Fibroblast of skin of right quadriceps (primary cell): ENCODE measurements around the gene DNAH10.

ENCODE experiments used
- DNase-seq: peaks from one replicate; pipeline ENCODE4 v3.0.0-alpha.2; 2013

Gene DNAH10

DNA sequence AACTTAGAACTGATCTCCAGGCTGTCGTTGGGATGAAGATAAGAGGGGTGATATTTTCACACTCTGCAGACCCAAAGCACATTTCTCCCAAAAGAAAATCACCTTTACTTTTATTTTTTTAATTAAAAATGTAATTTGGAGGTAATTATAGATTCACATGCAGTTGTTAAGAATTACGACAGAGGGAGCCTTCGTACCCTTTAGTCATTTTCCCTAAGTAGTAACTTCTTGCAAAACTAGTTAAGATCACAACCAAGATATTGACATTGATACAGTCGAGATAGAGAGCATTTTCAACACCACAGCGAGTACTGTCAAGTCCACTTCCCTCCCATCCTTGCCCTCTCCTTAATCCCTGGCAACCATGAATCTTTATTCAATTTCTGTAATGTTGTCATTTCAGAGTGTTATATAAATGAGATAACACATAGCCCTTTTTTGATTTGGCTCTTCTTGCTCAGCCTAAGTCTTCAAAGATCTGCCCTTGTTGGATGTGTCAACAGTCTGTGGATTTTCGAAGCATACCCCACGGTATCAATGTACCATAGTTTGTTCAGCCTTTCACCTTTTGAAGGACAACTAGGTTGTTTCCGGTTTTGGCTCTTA is 39.6 kb downstream of the DNAH10 start:
- peak; percentile 32 for DNase-seq

DNA sequence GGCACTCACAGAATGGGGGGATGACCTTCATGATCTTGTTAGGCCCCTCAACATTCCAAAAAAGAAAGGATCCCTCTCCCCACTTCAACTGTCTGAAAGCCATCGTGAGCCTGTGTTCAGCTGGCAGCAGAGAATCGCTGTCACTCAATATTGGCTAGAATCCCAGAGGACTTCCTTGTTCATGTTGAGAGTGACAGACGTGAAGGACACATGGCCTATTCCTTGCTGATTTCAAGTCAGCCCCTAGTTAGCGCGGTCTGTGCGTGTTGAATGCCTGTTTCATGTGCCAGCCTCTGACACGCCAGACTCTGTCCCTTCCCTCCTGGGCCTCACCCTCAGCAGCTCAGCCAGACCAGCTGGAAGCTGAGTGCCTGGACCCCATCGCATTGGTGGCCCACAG is 43.1 kb downstream of the DNAH10 start:
- no peak for DNase-seq

DNA sequence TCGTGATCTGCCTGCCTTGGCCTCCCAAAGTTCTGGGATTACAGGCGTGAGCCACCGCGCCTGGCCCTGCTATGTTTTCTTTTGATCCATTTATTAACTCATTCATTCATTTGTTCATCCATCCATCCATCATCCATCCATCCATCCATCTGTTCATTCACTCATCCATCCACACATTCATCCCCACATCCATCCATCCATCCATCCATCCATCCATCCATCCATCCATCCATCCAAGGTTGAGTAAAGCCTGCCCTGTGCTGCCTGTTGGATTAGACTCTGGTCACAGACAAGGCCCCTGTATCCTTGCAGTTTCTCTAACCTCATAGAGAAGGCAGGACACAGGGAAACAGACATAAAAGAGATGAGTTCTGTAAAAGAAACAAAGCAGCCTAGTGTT is 44.9 kb downstream of the DNAH10 start:
- no peak for DNase-seq

DNA sequence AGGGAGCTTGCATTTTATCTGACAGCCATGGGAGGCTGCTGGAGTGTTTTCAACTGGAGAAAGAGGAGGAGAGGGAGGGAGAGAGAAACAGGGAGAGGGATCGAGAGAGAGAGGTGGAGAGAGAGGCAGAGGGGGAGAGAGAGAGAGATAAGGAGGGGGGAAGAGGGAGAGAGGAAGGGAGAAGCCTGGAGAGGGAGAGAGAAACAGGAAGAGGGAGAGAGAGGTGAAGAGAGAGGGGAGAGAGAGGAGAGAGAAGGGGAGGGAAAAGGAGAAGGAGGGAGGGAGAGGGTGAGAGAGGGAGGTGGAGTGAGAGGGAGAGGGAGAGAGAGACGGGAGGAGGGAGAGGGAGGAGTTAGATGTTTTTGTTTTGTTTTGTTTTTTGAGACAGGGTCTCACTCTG is 45.6 kb downstream of the DNAH10 start:
- peak; percentile 15 for DNase-seq

DNA sequence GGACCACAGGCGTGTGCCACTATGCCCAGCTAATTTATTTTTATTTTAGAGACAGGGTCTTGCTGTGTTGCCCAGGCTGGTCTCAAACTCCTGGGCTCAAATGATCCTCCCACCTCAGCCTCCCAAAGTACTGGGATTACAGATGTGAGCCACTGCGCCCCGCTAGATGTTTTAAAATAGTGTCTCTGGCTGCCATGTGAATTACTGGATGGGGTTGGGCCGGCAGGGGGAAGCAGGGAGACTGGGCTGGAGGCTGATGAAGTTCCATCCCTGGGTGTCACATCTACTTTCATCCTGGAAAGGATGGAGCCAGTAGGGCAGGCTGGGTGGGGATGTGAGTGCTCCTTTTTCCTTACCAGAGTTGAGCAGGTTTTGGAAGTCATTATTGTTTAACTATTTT is 46.1 kb downstream of the DNAH10 start:
- peak; percentile 24 for DNase-seq

DNA sequence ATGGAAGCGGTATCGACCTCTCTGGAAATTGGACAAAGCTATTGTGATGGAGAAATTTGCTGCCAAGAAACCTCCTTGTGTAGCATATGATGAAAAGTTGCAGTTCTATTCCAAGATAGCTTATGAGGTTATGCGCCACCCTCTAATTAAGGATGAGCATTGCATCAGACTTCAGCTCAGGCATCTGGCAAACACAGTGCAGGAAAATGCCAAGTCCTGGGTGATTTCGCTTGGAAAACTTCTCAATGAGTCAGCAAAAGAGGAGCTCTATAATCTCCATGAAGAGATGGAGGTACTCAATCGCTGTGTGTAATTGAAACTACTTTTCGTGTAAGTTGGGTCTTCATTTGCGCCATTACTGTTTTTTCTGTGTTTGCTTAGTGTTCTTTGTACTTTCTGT is 51.2 kb downstream of the DNAH10 start:
- DNase-seq = peak; percentile 79

DNA sequence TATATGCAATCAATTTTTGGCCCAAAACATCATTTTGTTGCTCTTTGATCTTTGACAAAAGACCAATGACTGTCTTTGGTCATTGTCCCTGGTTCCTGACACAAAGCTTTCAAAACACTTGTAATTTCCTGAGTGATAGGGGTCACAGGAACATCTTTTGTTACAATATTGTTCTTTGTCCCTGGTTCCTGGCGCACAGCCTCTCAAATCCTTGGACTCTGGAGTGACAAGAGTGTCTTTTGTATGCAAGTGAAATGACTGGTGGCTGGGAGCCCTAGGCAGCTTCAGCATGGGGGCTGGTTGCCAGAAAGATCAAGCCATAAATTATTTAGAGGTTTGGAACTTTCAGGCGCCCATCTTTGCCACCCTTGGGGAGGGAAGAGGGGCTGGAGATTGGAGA is 53.9 kb downstream of the DNAH10 start:
- DNase-seq = no peak

DNA sequence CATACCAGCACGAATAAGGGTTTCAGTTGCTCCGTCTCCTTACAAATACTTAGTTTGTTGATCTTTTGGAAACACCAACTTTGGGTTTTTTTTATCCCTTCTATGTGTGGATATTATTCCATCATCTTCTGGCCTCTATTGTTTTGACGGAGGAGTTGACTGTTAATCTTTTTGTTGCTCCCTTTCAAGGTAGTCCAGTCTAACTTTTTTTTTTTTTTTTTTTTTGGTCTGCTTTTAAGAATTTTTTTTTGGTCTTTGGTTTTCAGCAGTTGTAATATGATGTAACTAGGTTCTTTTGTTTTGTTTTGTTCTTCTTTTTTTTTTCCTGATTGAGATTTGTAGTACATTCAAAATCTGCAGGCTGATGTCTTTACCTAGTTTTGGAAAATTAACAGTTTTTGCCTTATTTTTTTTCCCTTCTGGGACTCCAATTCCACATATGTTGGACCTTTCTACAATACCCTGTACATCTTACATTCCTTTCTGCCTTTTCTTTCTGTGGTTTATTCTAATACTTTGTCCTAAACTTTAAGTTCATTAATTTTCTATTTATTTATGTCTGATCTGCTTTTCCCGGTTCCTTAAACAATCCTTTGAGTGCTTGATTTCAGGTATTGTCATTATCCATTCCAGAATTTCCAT is 54.9 kb downstream of the DNAH10 start:
- DNase-seq = no peak

DNA sequence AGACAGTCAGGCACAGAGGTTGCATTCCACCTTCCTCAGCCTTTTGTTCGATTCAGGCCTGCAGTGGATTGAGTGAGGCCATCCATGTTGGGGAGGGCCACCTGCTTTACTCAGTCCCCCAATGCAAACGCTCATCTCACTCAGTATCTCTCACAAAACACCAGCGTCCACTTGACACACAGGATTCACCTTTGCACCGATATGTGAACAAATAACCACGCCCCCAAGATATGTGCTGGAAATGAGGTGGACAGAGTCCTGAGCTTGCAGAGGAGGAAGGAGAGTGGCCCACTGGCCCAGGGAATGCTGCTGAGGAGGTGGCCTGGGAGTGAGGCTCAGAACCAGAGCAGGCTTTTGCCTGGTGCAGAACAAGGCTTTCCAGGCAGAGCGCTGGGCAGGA is 60.7 kb downstream of the DNAH10 start:
- DNase-seq = no peak

DNA sequence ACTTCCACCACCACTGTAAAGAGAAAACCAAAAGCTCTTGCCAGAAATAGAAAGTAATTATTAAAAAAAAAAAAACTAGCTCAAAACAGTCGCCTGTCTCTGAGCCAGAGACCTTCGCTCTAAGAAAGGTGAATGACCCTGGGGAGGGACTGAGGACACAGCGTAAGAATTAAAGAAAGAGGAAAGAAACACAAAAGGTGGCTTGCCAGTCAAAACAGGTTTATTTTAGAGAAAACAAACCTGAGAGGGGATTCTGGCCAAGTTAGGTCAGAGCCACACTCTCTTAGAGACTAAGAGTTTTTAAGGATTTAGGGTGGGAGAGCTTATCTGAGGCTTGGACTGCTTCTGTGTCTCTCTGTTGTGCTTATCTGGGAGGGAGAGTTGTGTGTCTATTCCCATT is 66.0 kb downstream of the DNAH10 start:
- no peak for DNase-seq

DNA sequence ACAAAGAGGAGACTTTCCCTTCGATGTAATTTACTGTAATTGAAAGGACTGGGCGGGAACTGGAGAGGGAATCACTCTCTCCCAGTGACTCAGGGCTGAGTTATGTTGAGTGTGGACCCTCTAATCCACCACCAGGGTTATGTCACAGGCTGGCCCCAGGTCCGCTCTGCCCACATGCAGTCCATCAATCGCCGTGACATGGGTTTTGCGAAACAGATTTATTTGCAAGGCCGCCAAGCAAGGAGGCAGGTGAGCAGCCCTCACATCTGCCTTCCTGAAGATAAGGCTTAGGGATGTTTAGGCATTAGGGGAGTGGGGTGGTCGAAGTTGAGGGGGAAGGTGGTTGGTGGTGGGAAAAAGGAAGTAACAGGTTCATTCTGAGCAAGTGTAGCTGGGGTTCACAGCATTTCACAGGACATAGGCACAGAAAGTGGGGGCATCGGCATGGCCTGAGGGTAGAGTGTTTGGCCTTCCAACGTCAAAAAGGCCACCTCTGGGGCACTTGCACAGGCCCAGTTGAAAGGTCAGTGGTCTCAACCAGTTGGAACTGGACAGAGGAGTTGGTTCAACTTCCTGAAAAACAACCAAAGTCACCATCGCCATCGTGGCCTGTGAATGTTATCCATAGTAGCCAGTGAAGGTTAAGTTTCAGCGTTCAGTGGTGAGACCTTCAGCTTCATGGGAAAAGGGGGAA is 66.9 kb downstream of the DNAH10 start:
- no peak for DNase-seq

DNA sequence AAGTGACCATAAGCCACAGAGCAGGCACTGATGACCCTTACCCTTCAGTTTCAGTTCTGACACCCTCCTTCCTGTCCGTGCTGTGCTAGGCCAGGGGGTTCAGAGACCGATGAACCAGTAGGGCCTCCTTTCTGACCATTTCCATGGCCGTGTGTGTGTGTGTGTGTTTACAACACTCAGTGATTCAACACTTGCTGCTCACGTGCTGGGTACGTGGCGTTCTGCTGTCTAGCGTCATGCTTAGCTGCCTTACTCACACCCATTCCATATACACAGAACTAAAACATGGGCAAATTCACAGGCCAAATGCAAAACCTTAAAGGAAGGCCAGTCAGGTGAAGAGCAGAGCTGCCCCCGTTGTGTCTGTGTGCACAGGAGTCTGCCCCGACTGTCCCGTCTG is 67.5 kb downstream of the DNAH10 start:
- DNase-seq = no peak

DNA sequence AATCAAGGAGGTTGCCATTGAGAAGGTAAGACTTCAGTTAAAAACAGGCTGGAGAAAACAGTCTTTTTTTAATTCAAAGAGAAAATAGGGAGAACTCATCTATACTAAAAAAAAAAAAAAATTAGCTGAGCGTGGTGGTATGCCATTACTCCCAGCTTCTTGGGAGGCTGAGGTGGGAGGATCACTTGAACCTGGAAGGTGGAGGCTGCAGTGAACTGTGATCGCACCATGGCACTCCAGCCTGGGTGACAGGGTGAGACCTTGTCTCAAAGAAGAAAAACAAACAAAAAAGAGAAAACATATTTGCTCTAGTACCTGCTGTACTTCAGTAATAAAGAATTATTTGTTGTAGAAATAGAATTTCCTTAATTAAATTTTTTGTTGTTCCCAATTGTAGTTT is 68.6 kb downstream of the DNAH10 start:
- no peak for DNase-seq

DNA sequence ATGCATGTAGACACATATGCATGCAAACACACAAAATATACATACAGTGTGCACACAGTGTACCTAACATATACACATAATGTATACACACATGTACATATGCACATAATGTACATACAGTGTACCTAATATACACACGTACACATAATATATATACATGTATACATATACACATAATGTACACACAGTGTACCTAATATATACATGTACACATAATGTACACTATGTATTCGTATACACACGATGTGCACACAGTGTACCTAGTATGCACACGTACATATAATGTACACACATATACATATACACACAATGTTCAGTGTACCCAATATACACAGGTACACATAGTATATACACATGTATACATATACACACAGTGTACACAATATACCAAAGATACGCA is 70.0 kb downstream of the DNAH10 start:
- no peak for DNase-seq

DNA sequence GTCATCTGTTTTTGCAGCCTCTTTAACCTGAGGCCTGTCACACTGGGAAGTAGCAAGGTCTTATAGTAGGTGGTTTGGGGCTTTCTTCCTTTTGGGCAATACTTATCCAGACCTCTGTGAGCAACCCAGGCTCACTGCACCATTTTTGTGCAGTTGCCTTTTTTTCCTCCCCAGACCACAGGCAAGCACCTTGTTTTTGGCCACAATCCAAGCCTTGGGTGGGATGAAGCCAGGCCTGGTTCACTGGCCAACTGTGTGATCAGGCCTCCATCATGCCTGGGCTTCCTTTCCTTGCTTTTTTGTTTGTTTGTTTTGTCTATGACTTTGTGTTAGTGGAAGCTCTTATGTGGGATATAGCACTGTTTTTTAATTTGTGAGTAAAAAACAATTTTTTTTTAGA is 71.7 kb downstream of the DNAH10 start:
- DNase-seq = no peak

DNA sequence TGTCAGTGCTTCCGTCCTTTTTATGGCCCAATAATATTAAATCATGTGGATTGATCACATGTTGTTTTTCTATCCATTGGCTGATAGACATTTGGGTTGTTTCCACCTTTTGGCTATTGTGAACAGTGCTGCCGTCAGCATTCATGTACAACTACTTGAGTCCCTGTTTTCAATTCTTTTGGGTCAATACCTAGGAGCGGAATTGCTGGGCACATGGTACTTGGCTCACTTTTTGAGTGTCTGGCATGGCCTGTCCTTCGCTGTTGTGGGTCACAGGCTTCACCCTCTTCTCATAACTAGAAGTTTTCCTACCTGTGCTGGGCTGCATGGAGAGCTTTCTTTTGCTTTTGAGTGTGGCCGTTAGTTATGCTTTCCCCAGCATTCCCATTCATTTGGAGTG is 72.7 kb downstream of the DNAH10 start:
- DNase-seq = no peak

DNA sequence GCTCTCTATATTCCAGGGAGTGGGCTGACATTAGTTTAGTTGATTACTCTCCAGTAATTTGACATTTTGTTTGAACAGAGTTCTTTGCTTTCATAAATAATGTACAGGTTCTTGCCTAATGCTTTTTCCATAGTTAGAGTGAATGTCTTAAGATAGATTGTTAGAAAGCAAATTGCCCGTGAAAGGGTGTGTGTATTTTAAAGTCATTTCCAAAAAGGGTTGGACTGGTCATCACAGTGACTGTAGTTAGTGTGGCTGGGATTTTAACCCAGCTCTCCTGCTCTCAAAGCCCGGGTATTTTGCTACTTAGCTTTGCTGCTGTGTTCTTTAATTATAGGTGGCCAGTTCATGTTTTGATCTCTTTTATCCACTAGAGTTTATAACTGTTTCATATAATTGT is 74.2 kb downstream of the DNAH10 start:
- no peak for DNase-seq

DNA sequence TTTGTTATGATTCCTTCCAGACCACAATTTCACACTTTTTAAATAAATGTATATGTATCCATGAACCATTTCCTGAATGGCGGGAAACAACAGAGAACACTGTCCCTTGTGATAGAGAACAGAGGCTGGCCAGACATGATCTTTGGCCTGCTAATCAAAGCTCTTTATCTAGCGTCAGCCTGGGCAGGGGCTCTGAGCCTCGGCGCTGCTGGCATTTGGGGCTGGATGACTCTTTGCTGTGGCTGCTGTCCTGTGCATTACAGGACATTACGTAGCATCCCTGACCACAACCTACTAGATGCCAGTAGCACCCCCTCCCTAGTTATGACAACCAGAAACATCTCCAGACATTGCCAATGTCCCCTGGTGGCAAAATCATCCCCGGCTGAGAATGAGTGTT is 77.7 kb downstream of the DNAH10 start:
- DNase-seq = no peak

DNA sequence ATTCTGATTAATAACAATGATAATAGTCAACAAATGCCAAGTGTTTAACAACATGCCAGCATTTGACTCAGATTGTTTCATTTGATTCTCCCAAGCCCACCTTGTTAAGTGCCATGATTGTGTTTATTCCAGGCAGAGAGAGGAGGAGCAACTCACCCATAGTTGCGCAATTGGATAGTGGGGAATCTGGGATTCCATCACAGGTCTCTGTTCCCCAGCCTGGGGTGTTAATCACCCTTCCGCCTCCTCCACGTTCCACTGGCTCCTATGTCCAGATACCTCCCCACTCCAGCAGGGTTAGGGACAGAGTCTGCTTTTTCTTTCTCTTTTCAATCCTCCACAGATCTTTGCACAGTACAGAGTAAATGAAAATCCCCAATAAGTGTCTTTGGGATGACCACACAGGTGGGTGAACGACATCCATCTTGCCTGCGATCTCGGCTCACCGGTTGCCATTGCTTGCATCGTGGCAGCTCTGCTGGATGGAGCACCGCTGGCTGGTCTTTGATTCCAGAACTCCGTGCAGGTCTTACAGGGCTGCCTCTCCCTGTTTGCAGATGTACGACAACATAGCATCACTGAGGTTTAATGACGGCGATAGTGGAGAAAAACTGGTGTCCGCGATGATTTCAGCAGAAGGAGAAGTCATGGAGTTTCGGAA is 78.8 kb downstream of the DNAH10 start:
- DNase-seq = no peak

DNA sequence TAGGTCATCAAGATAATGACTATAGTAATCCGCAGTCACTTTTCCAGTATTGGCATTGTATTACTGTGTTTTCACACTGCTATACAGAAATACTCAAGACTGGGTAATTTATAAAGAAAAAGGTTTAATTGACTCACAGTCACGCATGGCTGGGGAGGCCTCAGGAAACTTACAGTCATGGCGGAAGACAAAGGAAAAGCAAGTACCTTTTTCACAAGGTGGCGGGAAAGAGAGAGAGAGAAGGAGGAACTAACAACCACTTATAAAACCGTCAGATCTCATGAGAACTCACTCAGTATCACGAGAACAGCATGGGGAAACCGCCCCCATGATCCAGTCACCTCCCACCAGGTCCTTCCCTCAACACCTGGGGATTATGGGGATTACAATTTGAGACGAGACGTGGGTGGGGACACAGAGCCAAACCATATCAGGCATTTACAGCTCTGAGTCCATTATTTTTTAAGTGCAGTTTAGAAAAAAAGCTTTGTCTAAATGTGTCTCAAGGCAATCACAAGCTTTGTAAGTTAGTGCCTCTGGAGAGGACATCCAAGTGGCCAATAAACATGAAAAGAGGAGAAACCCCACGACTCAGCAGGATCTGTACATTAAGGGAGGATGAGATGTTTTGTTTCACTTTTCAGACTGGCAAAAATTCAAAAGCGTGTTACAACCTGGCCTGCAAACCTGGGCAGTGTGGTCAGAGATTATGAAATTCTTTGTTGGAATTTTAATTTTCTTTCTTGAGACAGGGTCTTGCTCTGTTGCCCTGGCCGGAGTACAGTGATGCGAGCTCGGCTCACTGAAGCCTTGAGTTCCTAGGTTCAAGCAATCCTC is 82.0 kb downstream of the DNAH10 start:
- no peak for DNase-seq

DNA sequence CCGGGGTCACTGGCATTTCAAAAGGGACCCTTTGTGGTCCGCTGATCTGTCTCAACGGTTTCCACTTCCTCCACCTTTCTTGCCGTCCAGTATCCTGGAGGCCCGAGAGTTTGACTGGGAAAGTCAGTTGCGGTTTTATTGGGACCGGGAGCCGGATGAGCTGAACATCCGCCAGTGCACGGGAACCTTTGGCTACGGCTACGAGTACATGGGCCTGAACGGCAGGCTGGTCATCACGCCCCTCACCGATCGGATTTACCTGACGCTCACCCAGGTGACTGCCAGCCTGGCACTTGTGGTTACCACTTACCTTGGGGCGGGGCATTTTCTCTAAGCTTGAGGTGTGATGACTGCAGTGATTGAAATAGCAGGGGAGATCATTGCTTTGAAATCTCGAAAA is 83.8 kb downstream of the DNAH10 start:
- DNase-seq = no peak

DNA sequence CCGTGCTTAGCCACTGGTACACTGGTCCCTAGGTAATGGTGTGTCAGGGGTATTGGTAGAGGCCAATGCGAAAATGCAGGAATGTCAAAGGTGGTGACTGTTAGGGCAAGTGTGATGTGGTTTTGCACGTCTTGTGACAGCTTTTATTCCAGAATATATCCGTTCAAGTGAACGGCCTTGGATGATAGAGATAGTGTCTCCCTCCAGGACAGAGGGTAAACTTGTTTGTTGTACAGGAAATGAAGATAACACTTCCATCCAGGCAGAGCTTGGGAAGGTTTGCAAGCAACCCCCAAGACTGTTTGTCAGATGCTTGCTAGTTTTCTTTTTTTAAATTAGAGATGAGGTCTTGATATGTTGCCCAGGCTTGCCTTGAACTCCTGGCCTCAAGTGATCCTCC is 84.2 kb downstream of the DNAH10 start:
- DNase-seq = no peak

DNA sequence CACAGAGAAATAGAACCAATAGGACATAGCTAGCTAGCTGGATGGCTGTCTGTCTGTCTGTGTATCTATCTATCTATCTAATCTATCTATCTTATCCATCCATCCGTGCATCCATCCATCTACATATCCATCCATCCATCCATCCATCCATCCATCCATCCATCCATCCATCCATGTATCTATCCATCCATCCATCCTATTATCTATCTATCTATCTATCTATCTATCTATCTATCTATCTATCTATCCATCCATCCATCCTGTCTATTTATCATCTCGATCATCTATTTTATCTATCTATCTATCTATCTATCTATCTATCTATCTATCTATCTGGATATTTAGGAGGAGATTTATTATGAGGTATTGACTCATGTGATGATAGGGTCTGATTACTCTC is 84.9 kb downstream of the DNAH10 start:
- no peak for DNase-seq
